ENCODE measurements around the gene DAZL.

The DAZL gene

GRCh38 chr3:16538507-16538906 lies 66.7 kb downstream of the DAZL start:
- no peak for DNase-seq

GRCh38 chr3:16536996-16537395 lies 68.2 kb downstream of the DAZL start:
- DNase-seq = no peak
